ENCODE results near the gene XRCC4. TPM values are rescaled to one million over a fixed set of nuclear protein-coding genes. Genes with fewer than 3 reads are reported as not detected.

XRCC4 gene
- total RNA-seq, 1 experiment from 2014 or later = 10.8 TPM

DNA sequence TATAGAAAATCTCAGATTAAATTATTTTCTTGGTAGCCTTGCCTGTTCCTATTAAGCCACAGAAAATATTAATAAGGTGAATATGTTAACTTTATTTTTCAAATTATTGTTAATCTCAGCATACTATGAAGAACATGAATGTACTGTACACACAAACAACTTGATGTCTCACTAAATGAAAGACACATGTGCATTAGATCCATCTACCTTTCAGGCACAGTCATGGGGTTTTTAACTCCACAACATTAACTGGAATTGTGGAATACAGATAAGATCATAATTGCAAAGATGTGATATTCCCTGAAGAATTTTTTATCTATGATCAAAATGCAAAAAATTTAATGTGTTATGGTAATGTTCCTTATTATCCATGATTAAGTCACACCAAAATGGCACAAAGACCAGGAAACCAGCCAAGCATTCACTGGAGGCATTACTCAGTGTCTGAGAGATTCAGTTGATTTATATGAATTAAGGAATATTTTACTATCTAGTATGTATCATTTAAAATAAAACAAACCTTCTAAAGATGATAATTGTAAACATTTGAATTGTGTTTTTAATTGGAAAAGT, 244.2 kb downstream of the XRCC4 start:
- H4K20me1 ChIP-seq (ENCODE audit: control insufficient read depth, insufficient read depth, insufficient read length) = no peaks in the 10 kb centered on the region
- no peak overlapping the region for H2AK5ac ChIP-seq (ENCODE audit: insufficient read length, low read length)
- no peaks in the 10 kb centered on the region; a peak in 1 of 4 replicates for H3K4me1 Mint-ChIP-seq
- H2AFZ ChIP-seq (ENCODE audit: low read length) = no peak overlapping the region
- no peak overlapping the region for H3K23ac ChIP-seq (ENCODE audit: insufficient read length, low read depth, low read length)
- H3K9me3 Mint-ChIP-seq = no peaks in the 10 kb centered on the region
- H3T11ph ChIP-seq (ENCODE audit: low read length) = no peak overlapping the region
- H3K9me3 ChIP-seq (ENCODE audit: control insufficient read depth, low read depth, low read length) = no peaks in the 10 kb centered on the region
- no peaks in the 10 kb centered on the region for H3K23me2 ChIP-seq (ENCODE audit: insufficient read length, low read depth, low read length, poor library complexity, severe bottlenecking)
- H3K9ac ChIP-seq (ENCODE audit: extremely low read depth, insufficient read length, low read length) = no peak overlapping the region
- H2BK120ac ChIP-seq (ENCODE audit: low read depth, low read length, poor library complexity, severe bottlenecking) = no peak overlapping the region
- no peak overlapping the region for H3K27ac ChIP-seq (ENCODE audit: insufficient read length, low read depth, low read length)
- H3K79me2 ChIP-seq (ENCODE audit: insufficient read depth, low read length) = no peaks in the 10 kb centered on the region
- no peaks in the 10 kb centered on the region for H3K4me1 ChIP-seq (ENCODE audit: insufficient read depth, low read length)
- no peaks in the 10 kb centered on the region for H3K79me1 ChIP-seq (ENCODE audit: insufficient read depth, low read depth, low read length, poor library complexity, severe bottlenecking)
- H2BK12ac ChIP-seq (ENCODE audit: insufficient read length, low read depth, low read length) = no peak overlapping the region
- no peak overlapping the region for H3K27ac Mint-ChIP-seq
- DNase-seq = no peak
- no peak overlapping the region for H2BK20ac ChIP-seq (ENCODE audit: low read depth, low read length, poor library complexity, severe bottlenecking)
- no peak overlapping the region for H4K91ac ChIP-seq (ENCODE audit: insufficient read length, low read depth, low read length)
- H3K4me2 ChIP-seq (ENCODE audit: insufficient read depth, insufficient read length, low read length) = no peak overlapping the region
- no peak overlapping the region for H4K8ac ChIP-seq (replicated peaks; ENCODE audit: insufficient read length, low read depth, low read length)
- no peak overlapping the region for H4K5ac ChIP-seq (ENCODE audit: insufficient read length, low read depth, low read length)
- no peaks in the 10 kb centered on the region for H3K27me3 ChIP-seq (ENCODE audit: insufficient read depth, low read length)
- H3K36me3 Mint-ChIP-seq (ENCODE audit: insufficient read depth in 1 of 3, low read depth in 3 of 3) = no peaks in the 10 kb centered on the region
- H2BK15ac ChIP-seq (ENCODE audit: low read depth, low read length) = no peak overlapping the region
- TF ChIP-seq, protein P1, sequence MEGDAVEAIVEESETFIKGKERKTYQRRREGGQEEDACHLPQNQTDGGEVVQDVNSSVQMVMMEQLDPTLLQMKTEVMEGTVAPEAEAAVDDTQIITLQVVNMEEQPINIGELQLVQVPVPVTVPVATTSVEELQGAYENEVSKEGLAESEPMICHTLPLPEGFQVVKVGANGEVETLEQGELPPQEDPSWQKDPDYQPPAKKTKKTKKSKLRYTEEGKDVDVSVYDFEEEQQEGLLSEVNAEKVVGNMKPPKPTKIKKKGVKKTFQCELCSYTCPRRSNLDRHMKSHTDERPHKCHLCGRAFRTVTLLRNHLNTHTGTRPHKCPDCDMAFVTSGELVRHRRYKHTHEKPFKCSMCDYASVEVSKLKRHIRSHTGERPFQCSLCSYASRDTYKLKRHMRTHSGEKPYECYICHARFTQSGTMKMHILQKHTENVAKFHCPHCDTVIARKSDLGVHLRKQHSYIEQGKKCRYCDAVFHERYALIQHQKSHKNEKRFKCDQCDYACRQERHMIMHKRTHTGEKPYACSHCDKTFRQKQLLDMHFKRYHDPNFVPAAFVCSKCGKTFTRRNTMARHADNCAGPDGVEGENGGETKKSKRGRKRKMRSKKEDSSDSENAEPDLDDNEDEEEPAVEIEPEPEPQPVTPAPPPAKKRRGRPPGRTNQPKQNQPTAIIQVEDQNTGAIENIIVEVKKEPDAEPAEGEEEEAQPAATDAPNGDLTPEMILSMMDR (conservative IDR thresholded peaks at IDR 0.05) = no peak
- H3K4me3 Mint-ChIP-seq = no peak overlapping the region
- no peak overlapping the region for H2BK5ac ChIP-seq (ENCODE audit: insufficient read length, low read length)
- H3K14ac ChIP-seq (ENCODE audit: insufficient read depth, low read length) = no peak overlapping the region
- H3K4ac ChIP-seq (ENCODE audit: low read depth, low read length) = no peak overlapping the region
- no peak overlapping the region for H3K18ac ChIP-seq (ENCODE audit: insufficient read length, low read depth, low read length)
- no peak overlapping the region for H3K56ac ChIP-seq (ENCODE audit: insufficient read length, low read depth, low read length)
- H3K27me3 Mint-ChIP-seq (ENCODE audit: low read depth) = no peaks in the 10 kb centered on the region
